ENCODE measurements around the gene STARD3. TPM values are rescaled to one million over a fixed set of nuclear protein-coding genes. Genes with fewer than 3 reads are reported as not detected.

The STARD3 gene
- total RNA-seq, 1 donor from 2014 or later: 87.6 TPM

- Histone ChIP-seq H3K27me3 (peaks cover 67% of the 10 kb centered on the region), H3K4me1 (peaks cover 25 to 28% of the 10 kb centered on the region in 2 donors)
- no peak for DNase-seq (ENCODE audit: low spot score in 2 of 2)
Measured at GRCh38 chr17:39602533-39603303, 34.2 kb upstream of the STARD3 start.

DNA sequence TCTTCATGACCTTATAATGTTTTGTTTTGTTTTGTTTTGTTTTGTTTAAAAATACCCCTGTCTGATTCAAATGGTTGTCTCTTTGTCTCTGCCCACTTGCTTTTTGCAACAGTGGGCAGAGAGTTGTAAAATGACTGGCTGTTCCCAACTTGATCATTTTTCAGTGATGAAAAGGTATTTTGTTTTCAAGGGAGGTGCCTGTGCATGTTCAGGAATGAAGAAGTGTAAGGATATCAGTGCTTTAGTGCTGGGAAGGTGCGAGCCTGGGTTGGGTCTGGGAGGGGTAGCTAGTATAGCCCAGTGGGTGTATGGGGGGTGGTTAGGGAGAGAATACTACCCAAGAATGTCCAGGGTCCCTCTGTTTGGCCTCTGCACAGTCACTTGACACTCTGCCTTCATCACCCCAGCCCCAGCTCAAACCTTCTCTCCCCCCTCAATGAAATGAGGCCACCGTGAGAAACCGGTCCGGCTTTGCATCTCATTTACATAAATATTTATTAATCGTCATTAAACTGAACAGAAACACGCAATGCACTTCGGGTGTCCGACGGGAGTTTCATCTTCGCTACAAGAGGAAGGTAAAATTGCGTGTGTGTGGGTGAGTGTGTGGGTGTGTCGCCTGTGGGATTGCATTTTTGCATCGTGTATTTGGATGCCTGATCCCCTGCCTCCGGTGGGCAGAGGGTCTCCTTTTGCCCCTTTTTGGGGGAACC, 33.5 kb upstream of the STARD3 start:
- no peaks in the 10 kb centered on the region for H3K36me3 ChIP-seq
- no peak for DNase-seq (ENCODE audit: low spot score in 2 of 2)
- H3K9me3 ChIP-seq: no peaks in the 10 kb centered on the region
- H3K4me1 ChIP-seq: peaks cover 25% of the 10 kb centered on the region in 2 donors
- intact Hi-C loops (cut with DNase I): no loop called here
- no peak overlapping the region for H3K27ac ChIP-seq
- peaks cover 67% of the 10 kb centered on the region for H3K27me3 ChIP-seq
- no peak for TF ChIP-seq CTCF (IDR thresholded peaks at IDR 0.05)
- H3K4me3 ChIP-seq: no peak overlapping the region

More at GRCh38 chr17:39602533-39603303, 34.2 kb upstream of the STARD3 start:
- no peak overlapping the region for H3K4me3 ChIP-seq
- no peak overlapping the region for H3K27ac ChIP-seq
- intact Hi-C loops (cut with DNase I): no loop called here
- no peaks in the 10 kb centered on the region for H3K36me3 ChIP-seq
- no peaks in the 10 kb centered on the region for H3K9me3 ChIP-seq
- TF ChIP-seq CTCF (IDR thresholded peaks at IDR 0.05): no peak

- no peak for DNase-seq (ENCODE audit: low spot score in 2 of 2)
- no peaks in the 10 kb centered on the region for H3K36me3 ChIP-seq
- H3K4me3 ChIP-seq: peak overlapping the region; percentile 19 to 54
- no peak for TF ChIP-seq CTCF (IDR thresholded peaks at IDR 0.05)
- H3K27ac ChIP-seq: no peak overlapping the region
- intact Hi-C loops (cut with DNase I): no loop called here
- H3K9me3 ChIP-seq: no peaks in the 10 kb centered on the region
- H3K4me1 ChIP-seq: peaks cover 17 to 23% of the 10 kb centered on the region in 2 donors
- peaks cover 57% of the 10 kb centered on the region for H3K27me3 ChIP-seq
Measured at GRCh38 chr17:39604911-39605491, 31.9 kb upstream of the STARD3 start.

DNA sequence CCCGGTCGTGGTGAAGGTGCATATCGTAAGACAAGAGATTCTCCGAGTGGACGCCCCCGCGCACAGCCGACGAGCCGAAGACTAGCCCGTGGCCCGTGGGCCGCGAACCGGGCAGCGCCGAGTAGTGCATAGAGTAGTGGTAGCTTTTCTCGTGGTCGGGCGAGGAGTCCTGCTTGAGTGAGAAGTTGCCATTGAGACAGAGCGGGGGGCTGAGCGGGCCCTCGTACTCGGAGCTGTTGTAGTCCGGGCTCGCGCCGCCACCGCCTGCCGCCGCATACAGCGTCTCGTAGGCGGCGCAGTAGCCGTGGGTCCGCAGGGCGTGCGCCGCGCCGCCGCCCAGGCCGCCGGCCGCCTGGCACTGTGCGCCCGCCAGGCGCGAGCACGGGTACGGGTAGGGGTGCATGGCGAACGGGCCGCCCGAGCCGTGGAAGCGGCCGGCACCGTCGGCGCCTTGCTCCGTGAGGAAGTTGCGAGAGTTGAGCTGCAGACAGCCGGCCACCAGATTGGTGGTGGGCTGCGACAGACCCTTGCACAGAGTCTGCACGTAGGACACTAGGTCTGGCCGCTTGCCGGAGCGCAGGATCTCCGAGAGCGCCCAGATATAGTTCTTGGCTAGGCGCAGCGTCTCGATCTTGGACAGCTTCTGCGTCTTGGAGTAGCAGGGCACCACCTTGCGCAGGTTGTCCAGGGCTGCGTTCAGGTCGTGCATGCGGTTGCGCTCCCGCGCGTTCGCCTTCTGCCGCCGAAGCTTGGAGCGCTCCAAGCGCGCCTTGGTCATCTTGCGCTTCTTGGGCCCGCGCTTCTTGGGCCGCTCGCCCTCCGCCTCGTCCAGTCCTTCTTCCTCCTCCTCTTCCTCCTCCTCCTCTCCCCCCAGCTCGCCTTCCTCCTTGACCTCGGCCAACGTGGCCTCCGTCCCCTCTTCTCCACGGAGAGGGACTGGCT, 31.2 kb upstream of the STARD3 start:
- Histone ChIP-seq H3K4me3 (peak overlapping the region; percentile 37 to 54), H3K9me3 (no peaks in the 10 kb centered on the region), H3K27me3 (peaks cover 54% of the 10 kb centered on the region), H3K36me3 (no peaks in the 10 kb centered on the region), H3K27ac (no peak overlapping the region), H3K4me1 (peaks cover 17 to 23% of the 10 kb centered on the region in 2 donors)
- intact Hi-C loops (cut with DNase I): no loop called here
- DNase-seq (ENCODE audit: low spot score in 2 of 2): no peak
- no peak for TF ChIP-seq CTCF (IDR thresholded peaks at IDR 0.05)

- no peak for TF ChIP-seq CTCF (IDR thresholded peaks at IDR 0.05)
- Histone ChIP-seq H3K9me3 (no peaks in the 10 kb centered on the region), H3K4me1 (peaks cover 17 to 23% of the 10 kb centered on the region in 2 donors), H3K27me3 (peaks cover 48% of the 10 kb centered on the region), H3K27ac (no peak overlapping the region), H3K4me3 (peak overlapping the region; percentile 37 to 54), H3K36me3 (no peaks in the 10 kb centered on the region)
- DNase-seq (ENCODE audit: low spot score in 2 of 2): no peak
- intact Hi-C loops (cut with DNase I): no loop called here
Measured at GRCh38 chr17:39606434-39607056, 30.4 kb upstream of the STARD3 start.

Data from ascending aorta (tissue), 2 donors.